Vagina (tissue), 2 donors: ENCODE results near the gene ROGDI.

ENCODE experiments used
- CTCF ChIP-seq, 3 experiments: fragments of 450-650 bp in 2 of 3; fragments of 200-600 bp in 1 of 3; sonication (generic) in 1 of 3; IDR thresholded peaks; one replicate each; pipeline ENCODE4 v1.5.1; 2017 to 2019; ENCODE audit warnings: antibody characterized with exemption in 3 of 3, mild to moderate bottlenecking in 2 of 3, moderate library complexity in 2 of 3
- POLR2A ChIP-seq, 2 donors: fragments of 450-650 bp; IDR thresholded peaks; one replicate each; pipeline ENCODE4 v1.6.1; 2017; ENCODE audit warnings: antibody characterized with exemption in 2 of 2, mild to moderate bottlenecking in 2 of 2, moderate library complexity in 2 of 2

GRCh38 chr16:4798456-4798855 lies 4.0 kb downstream of the ROGDI start:
- TF ChIP-seq CTCF (IDR thresholded peaks at IDR 0.05) (no peak), POLR2A (IDR thresholded peaks at IDR 0.05) (no peak)
